ENCODE data around the gene MVD. TPM values are rescaled to one million over a fixed set of nuclear protein-coding genes. Genes with fewer than 3 reads are reported as not detected.

Gene MVD
- total and polyA plus RNA-seq, 2 experiments from 2014 or later, result 95.3 to 149 TPM

GRCh38 chr16:88710556-88710955, 47.7 kb upstream of the MVD start:
- Histone ChIP-seq H3K27me3 (ENCODE audit: insufficient read depth) (no peaks in the 10 kb centered on the region), H4K20me1 (replicated peaks; ENCODE audit: insufficient read depth) (no peaks in the 10 kb centered on the region; the same call in 1 of the 2 replicates)
- no peak for ATAC-seq

GRCh38 chr16:88706965-88707826, 44.3 kb upstream of the MVD start:
- Histone ChIP-seq H3K79me2 (replicated peaks; ENCODE audit: insufficient read depth) (peaks cover 44% of the 10 kb centered on the region), H3K4me2 (peak overlapping the region; percentile 96), H4K20me1 (replicated peaks; ENCODE audit: insufficient read depth) (peaks cover 5% of the 10 kb centered on the region), H3K9me2 (ENCODE audit: insufficient read depth) (no peaks in the 10 kb centered on the region), H3K4me3 (peak overlapping the region; percentile 92), H2AFZ (0 out of 2 replicates have a peak overlapping the region, but pooled peaks have one; percentile 80), H3K27ac (ENCODE audit: low read depth) (no peak overlapping the region), H3K36me3 (ENCODE audit: insufficient read depth) (no peaks in the 10 kb centered on the region), H3K4me1 (ENCODE audit: insufficient read depth) (peaks cover 5% of the 10 kb centered on the region; the same call in 1 of the 2 replicates), H3K27me3 (ENCODE audit: insufficient read depth) (no peaks in the 10 kb centered on the region), H3F3A (replicated peaks; ENCODE audit: low read depth) (0 out of 2 replicates have a peak, but pooled peaks cover 2% of the 10 kb centered on the region)
- DNase-seq (ENCODE audit: low spot score), result no peak
- H3K9me3 Mint-ChIP-seq, result no peaks in the 10 kb centered on the region
- H3K36me3 Mint-ChIP-seq (ENCODE audit: low read depth), result no peaks in the 10 kb centered on the region; the same call in 2 of the 3 replicates
- peaks cover 27% of the 10 kb centered on the region for H3K4me1 Mint-ChIP-seq
- peaks cover 22% of the 10 kb centered on the region for H3K27me3 Mint-ChIP-seq (ENCODE audit: insufficient read depth, low read depth, poor library complexity)
- ATAC-seq, result no peak
- H3K4me3 Mint-ChIP-seq, result peak overlapping the region; percentile 87
- 0 out of 2 replicates have a peak overlapping the region, but pooled peaks have one; percentile 3 for H3K27ac Mint-ChIP-seq
- TF ChIP-seq CTCF (conservative IDR thresholded peaks at IDR 0.05; ENCODE audit: low read depth in 2 of 2), result no peak
- no peak for TF ChIP-seq ZNF331 (CRISPR knock-in tag; IDR thresholded peaks at IDR 0.05; ENCODE audit: low read depth)

More at GRCh38 chr16:88710556-88710955, 47.7 kb upstream of the MVD start:
- DNase-seq (ENCODE audit: low spot score), result no peak
- no peaks in the 10 kb centered on the region for H3K36me3 ChIP-seq (ENCODE audit: insufficient read depth)
- no peak overlapping the region for H3K4me3 ChIP-seq
- no peak overlapping the region for H2AFZ ChIP-seq
- no peak for TF ChIP-seq REST (IDR thresholded peaks at IDR 0.05; ENCODE audit: unreplicated experiment)
- H3K4me1 Mint-ChIP-seq, result peaks cover 15% of the 10 kb centered on the region
- H3K27ac Mint-ChIP-seq, result no peak overlapping the region; the same call in 1 of the 2 replicates
- no peaks in the 10 kb centered on the region for H3K9me2 ChIP-seq (ENCODE audit: insufficient read depth)
- H3K79me2 ChIP-seq (replicated peaks; ENCODE audit: insufficient read depth), result peaks cover 28% of the 10 kb centered on the region
- no peak overlapping the region for H3K4me2 ChIP-seq
- H3K4me3 Mint-ChIP-seq, result no peak overlapping the region
- peaks cover 5% of the 10 kb centered on the region; the same call in 1 of the 2 replicates for H3K4me1 ChIP-seq (ENCODE audit: insufficient read depth)
- H3K27ac ChIP-seq (ENCODE audit: low read depth), result no peak overlapping the region
- H3K36me3 Mint-ChIP-seq (ENCODE audit: low read depth), result peaks cover 5% of the 10 kb centered on the region; the same call in 2 of the 3 replicates
- H3K9me3 Mint-ChIP-seq, result no peaks in the 10 kb centered on the region
- H3K27me3 Mint-ChIP-seq (ENCODE audit: insufficient read depth, low read depth, poor library complexity), result peaks cover 17% of the 10 kb centered on the region
- 0 out of 2 replicates have a peak, but pooled peaks cover 2% of the 10 kb centered on the region for H3F3A ChIP-seq (replicated peaks; ENCODE audit: low read depth)

Data from GM23338 (cell line).